HepG2 (cell line): ENCODE data around the gene TUBA4A. TPM values are rescaled to one million over a fixed set of nuclear protein-coding genes. Genes with fewer than 3 reads are reported as not detected.

Experiments used
- ATAC-seq: fragments of 200-7000 bp; cut with Tn5 transposase; 3 replicates; pipeline ENCODE4 v1.9.1; 2020; ENCODE audit warnings: mild to moderate bottlenecking, moderate library complexity
- BruUV-seq: library from RNA; stranded (reverse); fragments of 400-500 nt; replicated peaks from 2 replicates; lab custom pipeline; 2021; lab: Mats Ljungman, UMichigan
- CTCF ChIA-PET: fragments of 300-600 bp; formaldehyde crosslinking; extraction: SDS; loops from one replicate; lab custom pipeline; 2021; ENCODE audit warnings: low total read pairs, inconsistent platforms, low intra/inter-chr PET ratio; lab: Yijun Ruan, JAX
- POLR2A ChIA-PET: fragments of 350-600 bp; sonication (Branson Sonifier 250); formaldehyde crosslinking; loops from one replicate; lab custom pipeline; 2020; ENCODE audit warnings: antibody characterized with exemption, inconsistent platforms; lab: Yijun Ruan, JAX
- DNase-seq: peaks from one replicate; pipeline ENCODE4 v3.0.0-alpha.2; 2015; ENCODE audit warnings: low spot score
- FAIRE-seq: peaks from 3 replicates; lab custom pipeline; 2011; peaks lifted over from hg19 to GRCh38; lab: Jason Lieb, UNC
- H2AFZ ChIP-seq: one replicate; pipeline ENCODE4 v1.6.1; 2011; ENCODE audit warnings: low read length, inconsistent platforms
- H3K27ac ChIP-seq: fragments of 300-600 bp; 3 replicates; pipeline ENCODE4 v1.8.0; 2011; ENCODE audit warnings: mixed run types, mild to moderate bottlenecking, mixed read lengths, low read length, inconsistent platforms; ENCODE audit not compliant: insufficient read depth; ENCODE audit errors: extremely low read length
- H3K27me3 ChIP-seq, 2 experiments: fragments of 200-600 bp in 1 of 2; 2 replicates in 1 of 2; 3 replicates in 1 of 2; pipeline versions ENCODE4 v1.6.0 to v1.8.0; 2011; ENCODE audit warnings: low read length in 2 of 2, mild to moderate bottlenecking in 2 of 2, moderate library complexity in 2 of 2, inconsistent platforms in 1 of 2; ENCODE audit not compliant: insufficient read depth in 2 of 2, control insufficient read depth in 1 of 2
- H3K36me3 ChIP-seq, 2 experiments: fragments of 200-600 bp in 1 of 2; replicated peaks in 1 of 2; 2 replicates in 1 of 2; 3 replicates in 1 of 2; pipeline versions ENCODE4 v1.5.1 to v1.8.0; 2011; ENCODE audit warnings: low read length in 2 of 2, inconsistent platforms in 1 of 2; ENCODE audit not compliant: insufficient read depth in 2 of 2, control insufficient read depth in 1 of 2
- H3K4me1 ChIP-seq: 2 replicates; pipeline ENCODE4 v1.5.1; 2012; ENCODE audit warnings: low read length, inconsistent platforms; ENCODE audit not compliant: insufficient read depth
- H3K4me2 ChIP-seq: 2 replicates; pipeline ENCODE4 v1.6.0; 2011; ENCODE audit warnings: low read depth, low read length, inconsistent platforms
- H3K4me3 ChIP-seq, 3 experiments: fragments of 200-600 bp in 1 of 3; sonication (generic), shearing (Covaris generic) in 1 of 3; replicated peaks in 1 of 3; 2 replicates each; pipeline ENCODE4 v1.5.1; 2011 to 2016; ENCODE audit warnings: low read length in 3 of 3, inconsistent platforms in 2 of 3, low read depth in 2 of 3, mild to moderate bottlenecking in 2 of 3, control low read depth in 1 of 3, mixed read lengths in 1 of 3; ENCODE audit not compliant: insufficient read depth in 1 of 3
- H3K79me2 ChIP-seq: one replicate; pipeline ENCODE4 v1.6.1; 2011; ENCODE audit warnings: low read length, inconsistent platforms; ENCODE audit not compliant: insufficient read depth
- H3K9ac ChIP-seq: 2 replicates; pipeline ENCODE4 v1.6.0; 2011; ENCODE audit warnings: mild to moderate bottlenecking, low read depth, low read length, inconsistent platforms; ENCODE audit not compliant: insufficient read depth
- H3K9me3 ChIP-seq: 2 replicates; pipeline ENCODE4 v1.5.1; 2012; ENCODE audit warnings: mild to moderate bottlenecking, low read length
- H4K20me1 ChIP-seq: 2 replicates; pipeline ENCODE4 v1.6.0; 2011; ENCODE audit warnings: inconsistent platforms, mild to moderate bottlenecking, low read length, moderate library complexity; ENCODE audit not compliant: insufficient read depth
- AHR ChIP-seq: IDR thresholded peaks from 2 replicates; pipeline ENCODE4 v1.6.1; 2018; ENCODE audit warnings: missing genetic modification reagents, missing compliant biosample characterization
- ATF4 ChIP-seq, 2 experiments: fragments of 450-650 bp in 1 of 2; sonication (generic) in 1 of 2; formaldehyde crosslinking; IDR thresholded peaks; 2 replicates each; pipeline versions ENCODE4 v1.5.0 to v1.8.0; 2020 to 2022; ENCODE audit warnings: mild to moderate bottlenecking in 1 of 2, missing genetic modification reagents in 1 of 2
- HOXD1 ChIP-seq: sonication (generic); formaldehyde crosslinking; IDR thresholded peaks from 2 replicates; pipeline ENCODE4 v1.5.0; 2020; ENCODE audit warnings: missing genetic modification reagents
- JUND ChIP-seq: sonication (generic); formaldehyde crosslinking; IDR thresholded peaks from 2 replicates; pipeline ENCODE4 v1.8.0; 2022; ENCODE audit warnings: mild to moderate bottlenecking, missing genetic modification reagents
- KDM5A ChIP-seq: fragments of 200-600 bp; sonication (generic); IDR thresholded peaks from 2 replicates; pipeline ENCODE4 v1.7.0; 2018; ENCODE audit warnings: antibody characterized with exemption, mild to moderate bottlenecking, low read length, borderline replicate concordance
- MED13 ChIP-seq: sonication (generic); formaldehyde crosslinking; IDR thresholded peaks from 2 replicates; pipeline ENCODE4 v1.5.0; 2020; ENCODE audit warnings: missing genetic modification reagents
- PLSCR1 ChIP-seq: sonication (generic); formaldehyde crosslinking; IDR thresholded peaks from 2 replicates; pipeline ENCODE4 v1.5.0; 2020; ENCODE audit warnings: missing genetic modification reagents, mild to moderate bottlenecking, borderline replicate concordance
- ZFAT ChIP-seq: sonication (generic); formaldehyde crosslinking; conservative IDR thresholded peaks from 2 replicates; pipeline ENCODE4 v1.8.1; 2023; ENCODE audit warnings: missing genetic modification reagents, inconsistent platforms
- ZNF496 ChIP-seq: sonication (generic); formaldehyde crosslinking; IDR thresholded peaks from 2 replicates; pipeline ENCODE4 v1.8.1; 2023; ENCODE audit warnings: mild to moderate bottlenecking, moderate library complexity, missing genetic modification reagents; ENCODE audit not compliant: insufficient replicate concordance
- ZSCAN12 ChIP-seq: sonication (generic); formaldehyde crosslinking; IDR thresholded peaks from 2 replicates; pipeline ENCODE4 v1.9.0; 2021; ENCODE audit warnings: mild to moderate bottlenecking, missing genetic modification reagents
- ZSCAN22 ChIP-seq: sonication (generic); formaldehyde crosslinking; IDR thresholded peaks from 2 replicates; pipeline ENCODE4 v1.4.0; 2020; ENCODE audit warnings: mild to moderate bottlenecking, missing genetic modification reagents
- WGBS: methylation state at CpG from one replicate; pipeline ENCODE4 v1.1.6; 2017; ENCODE audit warnings: low lambda C conversion rate; 5-methylcytosine and 5-hydroxymethylcytosine counted together
- in situ Hi-C: cut with HindIII; loops from 2 replicates; pipeline ENCODE4 v1.10.0; 2017; ENCODE audit warnings: low pct_unique_long_range_greater_than_20kb; ENCODE audit not compliant: extremely low pct_ligation_motif_present
- intact Hi-C: fragments of 100-400 bp; cut with micrococcal nuclease; formaldehyde crosslinking; loops from one replicate; pipeline ENCODE4 v1.10.0; 2022; ENCODE audit not compliant: unreplicated experiment
- polyA plus RNA-seq, 8 experiments: library from polyadenylated mRNA; depleted of rRNA in 3 of 8; stranded (reverse) in 7 of 8; unstranded in 1 of 8; fragments of >200 nt; fragmentation: Illumina TruSeq in 4 of 8; extraction: Trizol in 4 of 8; gene quantifications; 2 replicates each; pipeline versions ENCODE4 v1.2.1 to v1.2.3, GENCODE V29; 2011 to 2016; ENCODE audit warnings: low read depth in 4 of 8, missing spikeins in 1 of 8, mixed read lengths in 1 of 8; ENCODE audit not compliant: insufficient read depth in 1 of 8
- total RNA-seq, 5 experiments: library from RNA; depleted of rRNA; stranded (reverse); fragments of >200 nt; fragmentation: Illumina TruSeq; extraction: Trizol; gene quantifications; 2 replicates each; pipeline ENCODE4 v1.2.3, GENCODE V29; 2016; ENCODE audit warnings: low read depth in 1 of 5
- TF ChIP-seq, protein P1 (sequence below): sonication (generic); formaldehyde crosslinking; IDR thresholded peaks from 2 replicates; pipeline ENCODE4 v1.8.1; 2023; ENCODE audit warnings: mild to moderate bottlenecking, inconsistent platforms, moderate library complexity, missing genetic modification reagents, borderline replicate concordance
- TF ChIP-seq, protein P2 (sequence below): sonication (generic); formaldehyde crosslinking; IDR thresholded peaks from 2 replicates; pipeline ENCODE4 v1.5.0; 2020; ENCODE audit warnings: mild to moderate bottlenecking, low read depth, missing genetic modification reagents, borderline replicate concordance
- TF ChIP-seq, protein P3 (sequence below): sonication (generic); formaldehyde crosslinking; IDR thresholded peaks from 2 replicates; pipeline ENCODE4 v1.8.0; 2023; ENCODE audit warnings: mild to moderate bottlenecking, missing genetic modification reagents
- TF ChIP-seq, protein P4 (sequence below): sonication (generic); formaldehyde crosslinking; IDR thresholded peaks from 2 replicates; pipeline ENCODE4 v1.4.0; 2020; ENCODE audit warnings: missing genetic modification reagents, borderline replicate concordance

Gene TUBA4A
- total and polyA plus RNA-seq, 2 of the 13 experiments (the other 11 are each of a cell fraction or from before 2014, with no cell fraction given): 1.3 to 12.7 TPM

DNA sequence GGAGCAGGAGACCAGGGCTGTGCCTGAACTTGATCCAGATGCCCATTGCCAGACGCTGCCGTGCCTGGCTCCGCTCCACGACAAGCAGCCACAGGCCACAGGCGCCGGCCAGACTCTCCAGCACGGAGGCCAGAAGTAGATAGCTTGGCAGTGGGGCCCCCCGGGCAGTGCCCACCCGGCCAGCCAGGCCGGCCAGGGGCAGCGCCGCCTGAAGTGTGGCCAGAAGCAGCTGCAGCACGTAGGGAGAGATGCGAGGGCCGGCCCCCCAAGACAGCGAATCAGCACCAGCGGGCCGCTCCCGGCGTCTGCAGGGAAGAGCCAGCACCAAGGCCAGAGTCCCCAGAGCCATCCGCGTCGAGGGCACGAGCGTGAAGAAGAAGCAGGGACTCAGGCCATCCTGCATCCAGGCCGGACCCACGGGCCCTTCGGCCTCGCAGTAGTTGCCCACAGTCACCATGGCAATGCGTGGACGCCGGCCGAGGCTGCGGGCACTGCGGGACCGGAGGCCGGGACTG lies 35.4 kb downstream of the TUBA4A start:
- Histone ChIP-seq H3K79me2 (peaks cover 11% of the 10 kb centered on the region), H3K27ac (peak overlapping the region; percentile 92), H3K9ac (peak overlapping the region; percentile 85), H3K4me3 (peak overlapping the region; percentile 80 to 92 (median 85)), H3K36me3 (peaks cover 36 to 63% of the 10 kb centered on the region in 2 experiments), H2AFZ (no peak overlapping the region), H4K20me1 (no peaks in the 10 kb centered on the region), H3K27me3 (no peaks in the 10 kb centered on the region), H3K9me3 (no peaks in the 10 kb centered on the region), H3K4me2 (peak overlapping the region; percentile 99), H3K4me1 (peaks cover 44% of the 10 kb centered on the region)
- TSS peak; percentile 46 for BruUV-seq
- 0% methylated on average over 12 of the region's 37 CpGs for WGBS
- ChIA-PET POLR2A (interaction anchor here (0.8 to 6.2 kb wide), 18 partner anchors 10 to 170 kb away, joined by 3 to 196 read pairs (median 8); partner anchors contain the start of genes ANKZF1, ATG9A, CNPPD1 and DNAJB2), CTCF (interaction anchor here (1.5 kb wide), 1 partner anchor 77 kb away, joined by 8 read pairs; no protein-coding TSS in a partner anchor)
- DNase-seq (peak; percentile 65), ATAC-seq (peak; percentile 77), FAIRE-seq (no peak)
- in situ Hi-C loops (no loop called here), intact Hi-C loops (loop anchor here (1.0 to 2.0 kb wide), 4 partner anchors 11 to 77 kb away; partner anchors contain the start of genes ANKZF1, ATG9A, CNPPD1 and NHEJ1)
- TF ChIP-seq ZNF496 (no peak), ZSCAN22 (no peak), ZFAT (CRISPR knock-in tag) (0 out of 2 replicates have a peak, but pooled peaks have one; percentile 45), PLSCR1 (CRISPR knock-in tag) (peak; percentile 55), HOXD1 (no peak), JUND (CRISPR knock-in tag) (peak; percentile 2; the same call in 1 of the 2 replicates), KDM5A (peak; percentile 40; the same call in 1 of the 2 replicates), AHR (CRISPR knock-in tag) (0 out of 2 replicates have a peak, but pooled peaks have one; percentile 24), ATF4 (CRISPR knock-in tag; IDR thresholded peaks at IDR 0.05) (peak in 1 of 2 experiments; percentile 29; a peak in 1 of 4 replicates), MED13 (no peak), ZSCAN12 (0 out of 2 replicates have a peak, but pooled peaks have one; percentile 66)
- TF ChIP-seq, protein P1, sequence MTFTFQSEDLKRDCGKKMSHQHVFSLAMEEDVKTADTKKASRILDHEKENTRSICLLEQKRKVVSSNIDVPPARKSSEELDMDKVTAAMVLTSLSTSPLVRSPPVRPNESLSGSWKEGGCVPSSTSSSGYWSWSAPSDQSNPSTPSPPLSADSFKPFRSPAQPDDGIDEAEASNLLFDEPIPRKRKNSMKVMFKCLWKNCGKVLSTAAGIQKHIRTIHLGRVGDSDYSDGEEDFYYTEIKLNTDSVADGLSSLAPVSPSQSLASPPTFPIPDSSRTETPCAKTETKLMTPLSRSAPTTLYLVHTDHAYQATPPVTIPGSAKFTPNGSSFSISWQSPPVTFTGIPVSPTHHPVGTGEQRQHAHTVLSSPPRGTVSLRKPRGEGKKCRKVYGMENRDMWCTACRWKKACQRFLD (CRISPR knock-in tag): peak; percentile 90; the same call in 1 of the 2 replicates
- TF ChIP-seq, protein P2, sequence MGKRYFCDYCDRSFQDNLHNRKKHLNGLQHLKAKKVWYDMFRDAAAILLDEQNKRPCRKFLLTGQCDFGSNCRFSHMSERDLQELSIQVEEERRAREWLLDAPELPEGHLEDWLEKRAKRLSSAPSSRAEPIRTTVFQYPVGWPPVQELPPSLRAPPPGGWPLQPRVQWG (CRISPR knock-in tag): no peak; the same call in 1 of the 2 replicates
- TF ChIP-seq, protein P3, sequence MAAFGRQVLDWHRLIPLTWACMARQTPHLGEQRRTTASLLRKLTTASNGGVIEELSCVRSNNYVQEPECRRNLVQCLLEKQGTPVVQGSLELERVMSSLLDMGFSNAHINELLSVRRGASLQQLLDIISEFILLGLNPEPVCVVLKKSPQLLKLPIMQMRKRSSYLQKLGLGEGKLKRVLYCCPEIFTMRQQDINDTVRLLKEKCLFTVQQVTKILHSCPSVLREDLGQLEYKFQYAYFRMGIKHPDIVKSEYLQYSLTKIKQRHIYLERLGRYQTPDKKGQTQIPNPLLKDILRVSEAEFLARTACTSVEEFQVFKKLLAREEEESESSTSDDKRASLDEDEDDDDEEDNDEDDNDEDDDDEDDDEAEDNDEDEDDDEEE: 0 out of 2 replicates have a peak, but pooled peaks have one; percentile 94
- TF ChIP-seq, protein P4, sequence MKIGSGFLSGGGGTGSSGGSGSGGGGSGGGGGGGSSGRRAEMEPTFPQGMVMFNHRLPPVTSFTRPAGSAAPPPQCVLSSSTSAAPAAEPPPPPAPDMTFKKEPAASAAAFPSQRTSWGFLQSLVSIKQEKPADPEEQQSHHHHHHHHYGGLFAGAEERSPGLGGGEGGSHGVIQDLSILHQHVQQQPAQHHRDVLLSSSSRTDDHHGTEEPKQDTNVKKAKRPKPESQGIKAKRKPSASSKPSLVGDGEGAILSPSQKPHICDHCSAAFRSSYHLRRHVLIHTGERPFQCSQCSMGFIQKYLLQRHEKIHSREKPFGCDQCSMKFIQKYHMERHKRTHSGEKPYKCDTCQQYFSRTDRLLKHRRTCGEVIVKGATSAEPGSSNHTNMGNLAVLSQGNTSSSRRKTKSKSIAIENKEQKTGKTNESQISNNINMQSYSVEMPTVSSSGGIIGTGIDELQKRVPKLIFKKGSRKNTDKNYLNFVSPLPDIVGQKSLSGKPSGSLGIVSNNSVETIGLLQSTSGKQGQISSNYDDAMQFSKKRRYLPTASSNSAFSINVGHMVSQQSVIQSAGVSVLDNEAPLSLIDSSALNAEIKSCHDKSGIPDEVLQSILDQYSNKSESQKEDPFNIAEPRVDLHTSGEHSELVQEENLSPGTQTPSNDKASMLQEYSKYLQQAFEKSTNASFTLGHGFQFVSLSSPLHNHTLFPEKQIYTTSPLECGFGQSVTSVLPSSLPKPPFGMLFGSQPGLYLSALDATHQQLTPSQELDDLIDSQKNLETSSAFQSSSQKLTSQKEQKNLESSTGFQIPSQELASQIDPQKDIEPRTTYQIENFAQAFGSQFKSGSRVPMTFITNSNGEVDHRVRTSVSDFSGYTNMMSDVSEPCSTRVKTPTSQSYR (CRISPR knock-in tag): 0 out of 2 replicates have a peak, but pooled peaks have one; percentile 5
